ENCODE data around the gene DELE1.

The DELE1 gene, protein sequence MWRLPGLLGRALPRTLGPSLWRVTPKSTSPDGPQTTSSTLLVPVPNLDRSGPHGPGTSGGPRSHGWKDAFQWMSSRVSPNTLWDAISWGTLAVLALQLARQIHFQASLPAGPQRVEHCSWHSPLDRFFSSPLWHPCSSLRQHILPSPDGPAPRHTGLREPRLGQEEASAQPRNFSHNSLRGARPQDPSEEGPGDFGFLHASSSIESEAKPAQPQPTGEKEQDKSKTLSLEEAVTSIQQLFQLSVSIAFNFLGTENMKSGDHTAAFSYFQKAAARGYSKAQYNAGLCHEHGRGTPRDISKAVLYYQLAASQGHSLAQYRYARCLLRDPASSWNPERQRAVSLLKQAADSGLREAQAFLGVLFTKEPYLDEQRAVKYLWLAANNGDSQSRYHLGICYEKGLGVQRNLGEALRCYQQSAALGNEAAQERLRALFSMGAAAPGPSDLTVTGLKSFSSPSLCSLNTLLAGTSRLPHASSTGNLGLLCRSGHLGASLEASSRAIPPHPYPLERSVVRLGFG

GRCh38 chr5:141923448-141924313, at the start of gene DELE1:
Gene DELE1 (plus strand): TSS chr5:141923871. CDS start chr5:141923942, 71 bp downstream.
- DNase-seq (ENCODE audit: low read depth in 2 of 2), result peak; percentile 80 to 87

DNA sequence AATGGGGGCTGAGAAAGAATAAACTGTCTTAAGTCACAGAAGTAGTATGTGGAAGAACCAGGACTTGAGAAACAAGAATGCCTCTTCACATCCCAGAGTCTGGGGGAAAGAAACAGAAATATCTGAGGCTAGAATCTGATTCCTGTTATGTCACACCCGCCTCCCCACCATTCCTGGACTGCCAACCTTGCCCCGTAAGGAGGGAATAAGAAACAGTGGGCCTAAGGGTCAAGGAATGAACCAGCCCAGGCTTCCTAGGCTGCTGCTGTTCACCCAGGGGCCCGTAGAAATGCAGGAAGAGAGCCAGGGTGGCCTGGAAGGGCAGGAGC, 49.8 kb upstream of the DELE1 start:
- no peak for DNase-seq (ENCODE audit: low read depth in 2 of 2)

- DNase-seq (ENCODE audit: low read depth in 2 of 2), result no peak
Measured at GRCh38 chr5:141874262-141874964, 49.3 kb upstream of the DELE1 start.

DNA sequence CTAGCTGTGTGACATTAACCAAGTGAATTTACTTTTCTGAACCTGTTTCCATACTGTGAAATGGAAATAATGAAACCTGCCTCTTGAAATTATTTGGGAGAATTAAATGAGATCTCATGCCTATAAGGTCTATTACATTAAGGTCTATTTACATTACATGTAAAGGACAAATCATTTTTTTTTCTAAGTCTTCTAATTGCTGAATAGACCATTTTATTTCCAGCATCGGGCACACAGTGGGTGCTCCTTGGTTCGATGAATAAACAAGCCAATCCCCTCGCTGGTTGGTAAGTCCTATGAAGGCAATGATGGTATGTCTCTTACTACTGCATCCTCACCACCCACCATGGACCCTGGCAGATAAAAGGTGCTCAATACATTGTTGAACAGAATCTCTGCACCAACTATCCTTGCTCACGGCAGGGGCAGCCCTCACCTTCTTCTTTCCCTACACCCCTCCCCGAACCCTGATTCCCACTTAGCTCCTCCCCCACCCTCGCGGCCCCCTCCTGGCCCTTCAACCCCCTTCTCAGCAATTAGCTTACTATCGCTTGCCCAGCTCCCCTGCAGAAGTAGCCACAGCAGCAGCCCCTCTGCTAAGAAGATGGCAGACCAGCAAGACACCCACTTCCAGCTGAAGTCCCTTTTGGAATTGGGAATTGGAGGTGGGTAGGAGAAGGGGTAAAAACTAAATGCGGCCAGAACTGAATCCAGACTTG, 48.5 kb upstream of the DELE1 start:
- no peak for DNase-seq (ENCODE audit: low read depth in 2 of 2)

DNA sequence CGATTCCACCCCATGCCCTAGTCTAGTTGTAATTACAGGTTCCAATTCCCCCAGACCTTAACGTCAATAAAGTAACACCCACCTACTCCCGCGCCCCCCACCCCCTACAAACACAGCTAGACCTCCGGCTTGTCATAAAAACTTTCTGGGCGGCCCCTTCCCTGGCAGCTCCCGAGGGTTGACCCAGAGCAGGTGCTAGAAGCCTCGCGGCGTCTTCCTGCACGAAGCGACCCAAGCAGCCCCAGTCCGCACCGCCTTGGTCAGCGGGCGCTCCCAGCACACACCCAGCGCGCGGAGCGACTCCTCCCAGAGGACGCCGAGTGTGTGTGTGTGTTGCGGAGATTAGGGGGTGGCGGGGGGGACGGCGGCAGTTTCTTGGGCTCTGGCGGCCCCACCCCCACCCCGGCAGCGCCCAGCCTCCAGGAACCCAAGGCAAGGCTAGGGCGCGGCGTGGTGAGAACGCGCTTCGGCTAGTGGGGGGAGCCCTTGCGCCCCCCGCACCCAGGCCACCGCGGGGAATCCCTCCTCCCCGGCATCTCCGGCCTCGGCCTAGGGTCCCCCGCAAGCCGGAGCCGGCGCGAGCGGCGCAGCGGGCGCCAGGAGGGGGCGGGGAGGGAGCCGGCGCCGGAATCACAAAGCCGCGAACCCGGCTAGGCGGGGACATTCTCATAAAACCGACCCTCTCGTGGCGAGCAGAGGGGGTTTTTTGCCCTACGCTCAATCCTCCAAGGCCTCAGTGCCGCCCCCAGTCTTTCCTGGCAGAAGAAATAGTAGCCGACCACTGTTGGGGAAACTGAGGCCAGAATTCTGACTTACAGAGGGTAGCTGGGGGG, 47.7 kb upstream of the DELE1 start:
- no peak for DNase-seq (ENCODE audit: low read depth in 2 of 2)

DNA sequence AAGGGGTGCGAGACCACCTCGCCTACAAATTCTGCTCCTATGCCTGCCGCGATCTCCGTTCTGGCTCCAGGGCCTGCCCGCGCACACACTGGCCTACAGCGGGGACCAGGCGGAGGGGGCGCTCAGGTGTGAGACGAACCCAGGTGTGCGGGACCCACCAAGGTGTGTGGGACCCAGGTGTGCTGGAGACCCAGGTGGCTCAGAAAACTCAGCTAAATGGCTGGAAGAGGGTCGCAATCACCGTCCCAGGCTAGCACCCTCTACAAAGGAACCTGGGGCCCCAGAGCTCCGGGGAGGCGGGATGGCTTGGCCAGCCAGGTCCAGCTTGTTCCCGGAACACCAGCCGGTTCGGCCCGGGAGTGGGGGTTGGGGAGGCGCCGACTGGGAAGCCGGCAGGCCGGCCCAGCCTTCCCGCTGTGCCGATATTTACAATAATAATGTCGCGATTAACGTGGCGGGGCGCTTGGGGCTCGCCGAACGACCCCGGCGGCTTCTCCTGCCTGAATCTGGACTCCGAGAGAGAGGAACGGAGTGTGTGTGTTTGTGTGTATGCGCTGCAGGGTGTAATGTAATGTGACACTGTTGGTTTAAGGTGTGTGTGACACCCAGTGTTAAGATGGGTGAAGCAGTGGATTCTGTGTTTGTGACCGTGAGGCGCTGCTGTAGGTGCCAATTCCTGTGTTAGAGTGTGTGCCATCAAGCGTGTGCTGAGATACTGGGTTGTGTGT, 46.9 kb upstream of the DELE1 start:
- no peak for DNase-seq (ENCODE audit: low read depth in 2 of 2)

DNA sequence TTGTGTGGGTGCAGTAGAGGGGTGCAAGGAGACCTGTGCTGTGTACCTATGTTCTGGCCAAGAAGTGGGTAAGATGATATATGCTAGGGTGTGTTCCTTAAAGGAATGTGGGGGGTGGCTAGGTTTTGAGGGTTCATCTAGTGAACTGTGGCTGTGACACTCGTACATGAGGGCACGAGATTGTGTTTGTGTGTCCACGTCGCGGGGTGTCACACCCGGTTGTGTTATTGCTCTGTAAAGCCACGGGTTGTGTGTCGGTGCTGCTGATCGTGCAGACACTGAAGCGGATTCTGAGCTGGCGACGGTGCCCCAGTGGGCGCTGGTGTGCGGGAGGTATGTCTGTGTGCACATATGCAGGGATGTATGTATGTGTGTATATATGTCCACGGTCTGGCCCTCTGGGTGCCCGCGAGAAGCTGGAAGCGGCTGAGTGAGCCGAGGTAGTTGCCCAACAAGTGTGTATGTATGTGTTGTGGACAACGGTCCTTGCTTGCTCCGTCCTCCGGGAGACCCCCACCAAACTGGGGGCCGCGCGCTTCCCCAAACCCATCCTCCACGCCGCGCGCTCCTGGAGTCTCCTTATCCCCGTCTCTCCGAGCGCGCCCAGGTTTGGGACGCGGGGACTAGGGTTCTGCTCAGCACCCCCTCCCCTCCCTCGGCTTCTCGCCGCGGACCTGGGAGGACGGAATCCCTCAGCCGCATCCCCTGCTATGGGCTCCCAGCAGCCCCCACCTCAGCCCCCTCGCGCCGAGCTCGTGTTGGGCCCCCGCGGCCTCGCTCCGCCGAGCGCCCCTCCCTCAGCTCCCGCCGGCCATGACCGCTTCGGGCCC, 46.1 kb upstream of the DELE1 start:
- DNase-seq (ENCODE audit: low read depth in 2 of 2), result no peak

GRCh38 chr5:141878186-141878710, 45.4 kb upstream of the DELE1 start, which contains the start of gene PCDH1:
Gene PCDH1 (minus strand): TSS chr5:141878410. CDS start chr5:141878262, 148 bp downstream.
- no peak for DNase-seq (ENCODE audit: low read depth in 2 of 2)

DNA sequence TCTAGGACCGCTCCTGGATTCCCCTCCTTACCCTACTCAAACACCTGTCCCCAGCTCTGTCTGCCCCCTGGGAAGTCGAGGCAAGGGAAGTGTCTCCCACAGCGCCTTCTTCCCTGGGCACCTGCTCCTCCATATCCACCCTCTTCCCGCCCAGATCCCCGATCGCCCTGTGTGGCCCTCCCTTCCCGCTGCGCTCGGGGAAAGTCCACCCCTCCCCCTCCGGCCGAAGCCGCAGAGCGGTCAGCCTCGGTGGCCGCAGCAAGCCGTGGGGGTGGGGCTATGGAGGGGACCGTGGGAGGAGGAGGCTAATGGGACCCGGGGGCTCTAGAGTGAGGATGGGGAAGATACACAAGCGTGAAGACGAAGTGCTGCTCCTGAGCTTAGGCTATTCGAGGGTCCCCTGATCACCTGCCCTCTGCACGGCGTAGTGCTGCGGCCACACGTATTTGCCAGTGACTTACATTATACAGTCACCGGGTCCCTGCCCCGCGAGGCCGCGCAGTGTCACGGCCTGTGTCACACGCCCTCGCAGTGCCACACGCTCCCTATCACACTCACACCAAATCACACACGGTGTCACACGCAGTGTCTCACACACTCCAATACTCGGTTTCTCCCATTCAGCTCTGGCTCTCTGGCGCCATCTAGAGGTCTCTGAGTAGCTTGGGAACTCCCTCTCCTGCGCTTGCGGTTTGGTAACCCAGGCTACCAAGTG, 44.8 kb upstream of the DELE1 start:
- DNase-seq (ENCODE audit: low read depth in 2 of 2), result peak; percentile 78 to 79

DNA sequence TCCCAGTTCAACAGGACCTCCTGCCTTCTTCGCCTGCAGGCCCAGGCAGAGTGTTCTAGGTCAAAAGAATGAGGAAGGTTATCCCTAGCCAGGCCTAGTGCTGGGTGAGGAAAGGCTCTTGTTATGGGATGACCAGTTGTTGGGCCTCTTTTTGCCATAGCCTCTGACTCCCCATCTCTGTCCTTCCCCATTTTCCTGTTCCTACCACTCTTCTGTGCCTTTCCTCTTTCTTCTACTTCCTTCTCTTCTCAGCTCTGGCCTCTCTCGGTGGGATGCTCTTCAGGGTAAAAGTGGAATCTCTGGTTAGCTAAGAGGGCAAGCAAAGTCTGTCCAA, 44.3 kb upstream of the DELE1 start:
- DNase-seq (ENCODE audit: low read depth in 2 of 2), result no peak

- no peak for DNase-seq (ENCODE audit: low read depth in 2 of 2)
Measured at GRCh38 chr5:141879941-141880738, 43.5 kb upstream of the DELE1 start.

DNA sequence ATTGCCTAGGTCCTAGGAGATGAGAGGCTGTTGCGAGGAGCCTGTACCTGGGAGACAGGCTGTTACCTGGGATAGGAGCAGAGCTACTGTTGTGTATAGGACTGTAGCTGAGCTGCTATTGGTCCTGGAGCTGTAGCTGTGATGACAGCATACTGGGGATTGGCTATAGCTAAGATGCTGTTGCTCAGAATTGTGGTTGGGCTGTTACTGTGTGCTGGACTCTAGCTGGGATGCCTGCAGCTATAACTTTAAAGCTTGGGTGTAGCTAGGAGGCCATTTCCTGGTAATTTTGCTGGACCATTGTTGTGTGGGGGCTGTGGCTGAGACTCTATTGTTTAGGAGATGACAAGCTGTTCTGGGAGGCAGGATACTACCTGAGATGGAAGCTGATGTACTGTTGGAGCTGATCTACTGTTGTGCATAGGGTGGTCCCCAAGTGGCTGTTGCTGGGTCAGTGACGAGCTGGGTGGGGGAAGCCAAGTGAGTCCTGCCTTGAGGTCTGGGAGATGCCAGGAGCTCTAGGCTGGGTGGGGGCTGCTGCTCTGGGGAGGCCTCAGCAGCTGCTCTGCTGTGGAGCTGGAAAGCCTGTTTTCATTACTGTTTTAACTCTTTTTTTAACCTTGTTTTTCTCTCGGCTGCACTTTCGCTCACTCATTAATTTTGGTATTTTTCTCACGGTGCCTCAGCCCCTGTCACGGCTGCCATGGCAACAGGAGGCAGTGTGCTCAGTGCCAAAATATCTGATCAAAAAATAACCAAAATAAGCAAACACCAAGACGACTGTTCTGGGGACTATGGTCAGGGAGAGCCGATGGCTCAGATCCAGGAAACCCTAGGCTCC, 42.5 kb upstream of the DELE1 start:
- DNase-seq (ENCODE audit: low read depth in 2 of 2), result no peak

GRCh38 chr5:141881886-141882285, 41.8 kb upstream of the DELE1 start:
- no peak for DNase-seq (ENCODE audit: low read depth in 2 of 2)

DNA sequence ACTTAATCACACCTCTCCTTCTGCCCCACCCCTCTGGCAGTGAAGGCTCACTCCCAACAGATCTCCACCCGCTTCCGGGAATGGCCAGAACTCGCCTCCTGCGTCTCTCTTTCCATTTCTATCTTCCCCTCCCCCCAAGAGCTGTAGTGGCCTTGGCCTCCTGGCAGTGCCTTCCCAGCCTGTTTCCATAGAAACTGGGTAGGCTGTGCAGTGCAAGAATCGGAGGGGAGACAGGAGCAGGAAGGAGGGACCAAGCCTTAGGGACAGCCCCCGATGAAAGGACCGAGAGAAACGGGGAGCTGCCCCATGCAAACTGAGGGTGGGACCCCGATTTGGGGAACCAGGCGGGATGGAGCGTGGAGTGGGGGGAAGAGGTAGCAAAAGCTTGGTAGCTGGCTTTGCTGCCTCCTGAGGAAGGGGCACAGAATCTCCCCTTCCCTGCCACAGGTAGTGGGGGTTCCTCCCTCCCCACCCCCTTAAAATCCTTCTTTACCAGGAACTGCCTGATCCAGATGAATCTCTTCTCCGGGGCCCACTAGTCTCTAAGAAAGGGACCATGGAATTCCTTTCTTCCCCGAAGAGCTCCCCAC, 41.0 kb upstream of the DELE1 start:
- no peak for DNase-seq (ENCODE audit: low read depth in 2 of 2)

GRCh38 chr5:141883184-141883891, 40.3 kb upstream of the DELE1 start:
- no peak for DNase-seq (ENCODE audit: low read depth in 2 of 2)
